ENCODE measurements around the gene TOR1AIP2.

Gene TOR1AIP2

DNA sequence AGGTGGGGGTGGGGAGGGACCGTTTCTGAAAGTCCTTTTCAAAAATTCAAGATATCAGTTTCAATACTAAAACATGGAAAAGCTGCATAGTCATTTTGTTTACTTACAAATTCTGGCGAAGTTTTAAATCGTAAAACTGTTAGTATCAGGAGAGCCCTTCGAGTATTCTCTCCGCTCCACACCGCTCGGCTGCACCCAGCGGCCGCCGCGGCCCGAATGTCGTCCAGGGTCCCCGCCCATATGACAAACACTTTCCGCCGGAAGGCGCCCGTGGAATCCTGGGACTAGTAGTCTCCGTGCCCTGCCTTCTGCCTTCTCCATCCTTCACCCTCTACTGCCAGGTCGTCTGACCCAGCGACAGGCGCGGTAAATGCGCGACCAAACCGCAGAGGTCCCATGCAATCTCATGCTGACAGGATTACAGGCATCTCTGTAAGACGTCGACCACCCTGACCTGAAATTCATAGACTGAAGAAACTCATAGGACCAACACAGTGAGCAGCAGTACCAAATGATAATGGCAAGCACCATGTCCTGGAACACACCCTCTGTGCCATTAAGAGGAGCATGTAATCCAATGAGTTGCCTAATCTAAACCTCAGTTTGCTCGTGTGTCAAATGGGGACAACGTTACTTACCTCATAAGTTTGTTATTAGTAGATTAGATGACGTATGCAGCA, at the start of gene TOR1AIP2:
Gene TOR1AIP2, minus strand, starts transcription at position 218 of the 680 bp plus-strand sequence. CDS start 25,138 bp downstream, outside the sequence.
- DNase-seq: peak; percentile 62

DNA sequence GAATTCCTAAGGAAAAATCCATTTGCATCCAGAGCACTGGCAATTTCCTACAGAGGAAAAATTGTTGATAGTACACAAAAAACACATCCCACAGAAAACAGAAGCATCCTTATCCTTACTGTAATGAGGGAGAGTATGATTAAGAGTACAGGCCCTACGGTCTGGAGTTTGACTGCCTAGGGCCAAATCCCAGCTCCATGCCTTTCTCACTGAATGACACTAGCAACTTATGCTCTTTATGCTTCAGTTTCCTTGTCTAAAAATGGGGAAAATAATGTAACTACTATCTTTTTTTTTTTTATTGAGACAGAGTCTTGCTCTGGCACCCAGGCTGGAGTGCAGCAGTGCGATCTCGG, 49.2 kb upstream of the TOR1AIP2 start:
- DNase-seq: no peak

DNA sequence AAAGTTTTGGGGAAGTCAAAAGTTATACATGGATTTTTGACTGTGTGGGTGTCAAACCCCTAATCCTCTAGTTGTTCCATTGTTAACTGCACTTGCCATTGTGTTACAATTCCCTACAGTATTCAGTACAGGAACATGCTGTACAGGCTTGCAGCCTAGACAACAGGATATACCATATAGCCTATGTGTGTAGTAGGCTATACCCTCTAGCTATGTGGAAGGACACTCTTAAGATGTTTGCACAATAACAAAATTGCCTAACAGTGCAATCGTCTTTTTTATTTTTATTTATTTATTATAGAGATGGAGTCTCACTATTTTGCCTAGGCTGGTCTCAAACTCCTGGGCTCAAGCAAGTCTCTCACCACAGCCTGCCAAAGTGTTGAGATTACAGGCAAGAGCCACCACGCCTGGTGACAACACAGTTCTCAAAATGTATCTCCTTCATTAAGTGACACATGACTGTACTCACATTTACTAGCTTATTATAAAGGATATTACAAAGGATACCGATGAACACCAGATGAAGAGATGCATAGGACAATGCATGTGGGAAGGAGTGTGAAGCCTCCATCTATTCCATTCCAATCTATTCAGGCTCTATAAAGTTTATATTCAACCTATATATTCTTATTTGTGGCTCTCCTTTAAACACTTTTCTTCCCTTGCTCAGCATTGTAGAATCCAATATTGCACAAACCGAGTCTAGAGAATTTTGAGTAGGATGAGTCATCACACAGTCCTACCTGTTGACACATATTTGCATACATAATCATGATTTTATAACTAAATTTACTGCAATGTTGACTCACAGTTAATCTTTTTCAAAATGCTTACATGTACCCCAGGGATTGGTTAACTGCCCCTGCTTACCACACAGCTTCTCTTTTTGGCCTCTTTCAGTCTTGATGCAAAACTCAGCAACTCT, 48.6 kb upstream of the TOR1AIP2 start:
- no peak for DNase-seq

DNA sequence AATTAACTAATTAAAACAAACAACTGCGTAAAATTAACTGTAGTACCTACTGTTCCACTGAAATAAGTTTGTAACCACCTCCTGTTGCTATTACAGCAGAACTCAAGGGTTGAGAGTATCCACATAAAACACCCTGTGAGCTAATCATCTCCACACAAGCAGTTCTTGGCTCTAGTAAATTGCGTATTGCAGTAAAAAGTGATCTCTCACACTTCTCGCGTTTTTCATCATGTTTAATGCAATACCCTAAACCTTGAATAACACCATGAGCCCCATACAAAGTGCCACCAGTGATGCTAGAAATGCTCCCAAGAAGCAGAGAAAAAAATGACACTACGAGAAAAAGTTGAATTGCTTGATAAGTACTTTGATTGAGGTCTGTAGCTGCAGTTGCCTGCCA, 47.7 kb upstream of the TOR1AIP2 start:
- DNase-seq: no peak

- no peak for DNase-seq
These were observed 46.7 kb upstream of the TOR1AIP2 start for GRCh38 chr1:179924268-179924667.

GRCh38 chr1:179923029-179923428, 45.4 kb upstream of the TOR1AIP2 start:
- no peak for DNase-seq

DNA sequence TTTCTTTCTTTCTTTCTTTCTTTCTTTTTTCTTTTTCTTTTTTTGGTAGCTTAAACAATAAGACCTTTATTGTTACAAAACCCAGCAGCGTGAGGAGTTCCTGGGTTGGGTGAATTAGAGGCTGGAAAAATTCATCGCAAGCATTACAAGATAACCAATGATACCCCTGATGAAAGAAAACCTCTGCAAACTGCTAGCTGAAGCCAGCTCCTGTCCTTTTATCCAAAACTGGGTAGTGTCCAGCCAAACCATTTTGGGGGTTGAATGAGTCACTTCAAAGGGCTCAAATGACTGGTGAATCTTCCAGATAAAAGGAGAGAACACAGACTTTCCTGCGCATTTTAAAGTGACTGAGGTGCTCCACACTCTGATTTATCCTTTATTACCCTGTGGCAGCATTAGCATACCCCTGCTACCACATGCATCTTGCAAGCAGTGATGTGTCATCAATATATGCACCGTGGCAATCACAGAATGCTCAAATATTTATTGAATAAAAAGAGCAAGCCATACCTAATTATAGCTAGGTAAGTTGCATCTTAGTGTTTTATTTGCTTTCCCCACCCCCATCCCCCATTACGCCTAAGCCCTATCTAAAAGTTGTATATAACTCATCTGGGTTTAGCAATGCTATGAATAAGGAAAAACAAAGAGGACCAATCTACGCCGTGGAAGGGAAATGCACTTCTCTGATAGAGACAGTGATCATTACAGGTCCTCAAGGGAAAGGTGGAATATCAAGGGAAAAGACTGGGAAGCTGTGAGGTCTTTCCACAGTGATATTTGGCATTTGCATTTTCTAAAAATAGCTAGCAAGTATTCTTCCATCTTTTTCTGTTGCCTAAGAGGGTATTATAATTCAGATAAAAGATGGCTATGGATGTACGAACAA, 44.6 kb upstream of the TOR1AIP2 start:
- no peak for DNase-seq

GRCh38 chr1:179921472-179921871, 43.9 kb upstream of the TOR1AIP2 start:
- no peak for DNase-seq

DNA sequence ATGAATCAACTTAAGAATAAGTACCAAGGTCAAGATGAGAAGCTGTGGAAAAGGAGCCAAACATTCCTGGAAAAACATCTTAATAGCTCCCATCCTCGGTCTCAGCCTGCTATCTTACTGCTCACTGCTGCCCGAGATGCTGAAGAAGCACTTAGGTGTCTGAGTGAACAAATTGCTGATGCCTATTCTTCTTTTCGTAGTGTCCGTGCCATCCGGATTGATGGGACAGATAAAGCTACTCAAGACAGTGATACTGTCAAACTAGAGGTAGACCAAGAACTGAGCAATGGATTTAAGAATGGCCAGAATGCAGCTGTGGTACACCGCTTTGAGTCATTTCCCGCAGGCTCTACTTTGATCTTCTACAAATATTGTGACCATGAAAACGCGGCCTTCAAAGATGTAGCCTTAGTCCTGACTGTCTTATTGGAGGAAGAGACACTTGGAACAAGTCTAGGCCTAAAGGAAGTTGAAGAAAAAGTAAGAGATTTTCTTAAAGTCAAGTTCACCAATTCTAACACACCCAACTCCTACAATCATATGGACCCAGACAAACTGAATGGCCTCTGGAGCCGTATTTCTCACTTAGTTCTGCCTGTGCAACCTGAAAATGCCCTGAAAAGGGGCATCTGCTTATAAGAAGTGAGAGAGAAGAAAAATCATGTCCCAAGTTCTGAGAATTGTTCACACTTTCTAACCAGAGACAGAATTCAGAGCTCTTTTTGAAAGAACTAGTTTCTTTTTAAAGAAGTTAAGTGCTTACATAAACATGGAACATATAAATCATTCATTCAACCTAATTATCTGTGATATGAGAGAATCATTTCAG, 40.2 kb upstream of the TOR1AIP2 start:
- no peak for DNase-seq

DNA sequence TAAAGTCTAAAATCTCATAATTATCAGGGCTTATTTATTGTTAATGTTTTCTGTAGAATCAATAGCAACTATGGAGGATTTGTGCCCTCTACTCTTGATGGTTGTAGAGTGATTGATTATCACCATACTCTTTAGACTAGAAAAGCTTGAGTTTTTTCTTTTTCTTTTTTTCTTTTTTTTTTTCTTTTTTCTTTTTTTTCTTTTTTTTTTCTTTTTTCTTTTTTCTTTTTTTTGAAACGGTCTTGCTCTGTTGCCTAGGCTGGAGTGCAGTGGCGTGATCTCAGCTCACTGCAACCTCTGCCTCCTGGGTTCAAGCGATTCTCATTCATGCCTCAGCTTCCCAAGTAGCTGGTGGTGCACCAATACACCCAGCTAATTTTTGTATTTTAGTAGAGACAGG, 34.2 kb upstream of the TOR1AIP2 start:
- DNase-seq: no peak

- peak; percentile 64 for DNase-seq
These were observed 33.3 kb upstream of the TOR1AIP2 start for GRCh38 chr1:179910934-179911333.

DNA sequence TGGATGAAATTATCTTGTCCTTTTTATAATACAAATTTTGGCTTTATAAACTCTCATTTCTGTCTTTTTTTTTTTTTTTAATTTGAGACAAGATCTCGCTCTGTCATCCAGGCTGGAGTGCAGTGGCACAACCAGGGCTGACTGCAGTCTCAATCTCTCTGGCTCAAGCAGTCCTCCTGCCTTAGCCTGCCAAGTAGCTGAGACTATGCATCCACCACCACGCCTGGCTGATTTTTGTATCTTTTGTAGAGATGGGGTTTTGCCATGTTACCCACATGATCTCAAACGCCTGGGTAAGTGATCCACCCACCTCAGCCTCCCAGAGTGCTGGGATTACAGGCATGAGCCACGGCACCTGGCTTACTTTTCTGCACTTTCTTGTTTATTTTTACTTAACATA, 12.0 kb upstream of the TOR1AIP2 start:
- no peak for DNase-seq

DNA sequence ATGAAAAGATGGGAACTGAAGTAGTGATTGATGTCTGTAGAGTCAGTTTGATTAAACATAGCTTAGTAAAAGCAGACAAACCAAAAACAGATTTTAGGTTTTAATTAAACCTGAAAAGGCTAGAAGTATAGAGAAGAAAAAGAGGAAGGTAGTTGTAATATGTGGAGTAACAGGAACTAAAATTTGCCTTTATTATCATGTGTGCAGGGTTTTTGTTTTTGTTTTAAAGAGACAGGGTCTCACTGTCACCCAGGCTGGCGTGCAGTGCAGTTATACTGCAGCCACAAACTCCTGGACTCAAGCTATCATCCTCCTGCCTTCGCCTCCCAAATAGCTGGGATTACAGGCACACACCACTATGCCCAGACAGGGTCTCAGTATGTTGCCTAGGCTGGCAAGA, 10.5 kb upstream of the TOR1AIP2 start:
- peak; percentile 35 for DNase-seq

GRCh38 chr1:179883745-179884138, 6.1 kb upstream of the TOR1AIP2 start:
- DNase-seq: no peak

- DNase-seq: peak; percentile 65
These were observed 5.6 kb upstream of the TOR1AIP2 start for GRCh38 chr1:179883040-179883744.

GRCh38 chr1:179882253-179883039, 4.8 kb upstream of the TOR1AIP2 start, which contains the start of gene TOR1AIP1:
TOR1AIP1 (plus strand) TSS chr1:179882285; CDS start chr1:179882503, 218 bp downstream.
- peak; percentile 95 for DNase-seq

DNA sequence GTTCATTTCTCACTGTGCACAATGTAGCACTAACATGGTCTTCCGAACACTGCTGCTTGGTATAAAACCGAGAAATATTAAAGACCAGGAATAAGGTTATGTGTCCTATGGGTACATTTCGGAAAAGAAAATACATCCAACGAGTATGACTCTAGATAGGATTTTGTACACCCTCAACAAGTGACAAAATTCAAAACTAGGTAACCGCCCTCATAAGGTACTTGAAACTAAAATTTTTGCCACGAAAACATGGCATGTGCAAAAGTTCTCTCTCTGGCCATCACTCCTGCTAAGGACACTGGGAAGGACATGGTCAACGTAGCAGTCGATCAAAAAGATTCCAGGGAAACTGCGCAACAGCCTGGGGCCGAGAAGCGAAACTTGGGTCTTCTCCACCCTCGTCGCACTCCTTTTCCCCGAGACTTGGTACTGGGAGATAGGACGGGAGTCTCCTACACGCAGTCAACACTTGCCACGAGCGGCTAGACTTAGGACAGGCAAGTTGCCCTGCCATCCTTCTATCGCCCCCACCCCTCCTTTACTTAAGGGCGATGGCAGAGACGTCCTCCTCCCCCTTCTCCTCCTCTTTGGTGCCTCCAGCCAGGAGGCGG, 4.1 kb upstream of the TOR1AIP2 start:
- DNase-seq: peak; percentile 81

GRCh38 chr1:179879797-179880196, 2.2 kb upstream of the TOR1AIP2 start:
- no peak for DNase-seq

DNA sequence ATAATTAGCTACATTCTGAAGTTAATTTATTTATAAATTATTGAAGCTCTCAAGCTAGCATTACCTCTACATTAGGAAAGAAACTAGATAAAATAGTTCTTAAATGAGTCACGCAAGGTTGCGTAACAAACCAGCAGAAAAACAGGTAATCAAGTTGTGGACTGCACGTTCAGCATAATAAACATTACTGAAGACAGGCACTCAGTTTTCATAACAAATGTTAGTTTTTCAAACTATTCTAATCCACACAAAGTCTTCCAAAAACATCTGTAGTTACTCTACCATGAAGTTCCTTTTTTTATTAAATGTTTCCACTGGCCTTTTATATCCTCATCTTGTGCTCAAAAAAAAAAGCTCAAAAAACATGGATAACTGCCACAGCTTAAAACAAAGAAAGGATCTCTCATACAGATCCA, 1.3 kb downstream of the TOR1AIP2 start:
- DNase-seq: peak; percentile 50

Data from GF-D8 (cell line).